GM12891 (cell line): ENCODE measurements around the gene CHI3L1.

ENCODE experiments used
- DNase-seq: peaks from one replicate; pipeline ENCODE4 v3.0.0; 2011; ENCODE audit warnings: low spot score; ENCODE audit not compliant: insufficient read length
- FAIRE-seq: peaks from 2 replicates; lab custom pipeline; 2011; peaks lifted over from hg19 to GRCh38; lab: Jason Lieb, UNC
- PAX5 ChIP-seq: IDR thresholded peaks from 2 replicates; pipeline ENCODE4 v1.6.1; 2011; ENCODE audit warnings: low read length, moderate library complexity, mild to moderate bottlenecking; ENCODE audit not compliant: insufficient read depth, severe bottlenecking
- POLR2A ChIP-seq: IDR thresholded peaks from 2 replicates; pipeline ENCODE4 v1.6.1; 2011; ENCODE audit warnings: low read depth, low read length, control low read depth
- POLR2AphosphoS5 ChIP-seq: IDR thresholded peaks from 2 replicates; pipeline ENCODE4 v1.6.1; 2011; ENCODE audit warnings: low read depth, low read length, control low read depth
- POU2F2 ChIP-seq: IDR thresholded peaks from 2 replicates; pipeline ENCODE4 v1.6.1; 2011; ENCODE audit warnings: low read depth, mild to moderate bottlenecking, control low read depth, low read length, moderate library complexity
- SPI1 ChIP-seq: IDR thresholded peaks from 2 replicates; pipeline ENCODE4 v1.6.1; 2011; ENCODE audit warnings: low read depth, low read length, control low read depth
- TAF1 ChIP-seq: IDR thresholded peaks from 2 replicates; pipeline ENCODE4 v1.6.1; 2011; ENCODE audit warnings: low read depth, low read length, control low read depth

CHI3L1 gene

DNA sequence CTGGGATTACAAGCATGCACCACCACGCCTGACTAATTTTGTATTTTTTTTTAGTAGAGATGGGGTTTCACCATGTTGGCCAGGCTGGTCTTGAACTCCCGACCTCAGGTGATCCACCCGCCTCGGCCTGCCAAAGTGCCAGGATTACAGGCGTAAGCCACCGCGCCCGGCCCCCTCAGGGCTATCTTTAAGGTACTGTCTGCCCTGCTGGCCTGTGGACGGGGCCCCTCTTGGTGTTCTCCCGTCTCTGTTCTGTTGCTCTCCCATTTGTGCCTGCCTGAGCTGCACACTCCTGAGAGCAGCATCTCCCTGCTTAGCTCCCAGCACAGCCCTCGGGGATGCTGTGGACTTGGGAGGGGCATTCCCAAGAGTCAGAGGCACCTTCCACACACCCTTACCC lies 24.8 kb downstream of the CHI3L1 start:
- TF ChIP-seq TAF1 = no peak
- TF ChIP-seq POU2F2 = no peak
- no peak for TF ChIP-seq SPI1
- TF ChIP-seq POLR2AphosphoS5 = no peak
- no peak for TF ChIP-seq POLR2A
- no peak for TF ChIP-seq PAX5
- FAIRE-seq (no peak), DNase-seq (no peak)

GRCh38 chr1:203161175-203161574 lies 25.3 kb downstream of the CHI3L1 start:
- DNase-seq (no peak), FAIRE-seq (no peak)
- TF ChIP-seq POU2F2 (no peak), POLR2A (no peak), PAX5 (no peak)

- FAIRE-seq = no peak
- TF ChIP-seq TAF1 (no peak), PAX5 (no peak), POU2F2 (no peak), POLR2A (no peak), SPI1 (no peak), POLR2AphosphoS5 (no peak)
- DNase-seq = no peak
Measured at GRCh38 chr1:203159844-203160243, 26.7 kb downstream of the CHI3L1 start.

DNA sequence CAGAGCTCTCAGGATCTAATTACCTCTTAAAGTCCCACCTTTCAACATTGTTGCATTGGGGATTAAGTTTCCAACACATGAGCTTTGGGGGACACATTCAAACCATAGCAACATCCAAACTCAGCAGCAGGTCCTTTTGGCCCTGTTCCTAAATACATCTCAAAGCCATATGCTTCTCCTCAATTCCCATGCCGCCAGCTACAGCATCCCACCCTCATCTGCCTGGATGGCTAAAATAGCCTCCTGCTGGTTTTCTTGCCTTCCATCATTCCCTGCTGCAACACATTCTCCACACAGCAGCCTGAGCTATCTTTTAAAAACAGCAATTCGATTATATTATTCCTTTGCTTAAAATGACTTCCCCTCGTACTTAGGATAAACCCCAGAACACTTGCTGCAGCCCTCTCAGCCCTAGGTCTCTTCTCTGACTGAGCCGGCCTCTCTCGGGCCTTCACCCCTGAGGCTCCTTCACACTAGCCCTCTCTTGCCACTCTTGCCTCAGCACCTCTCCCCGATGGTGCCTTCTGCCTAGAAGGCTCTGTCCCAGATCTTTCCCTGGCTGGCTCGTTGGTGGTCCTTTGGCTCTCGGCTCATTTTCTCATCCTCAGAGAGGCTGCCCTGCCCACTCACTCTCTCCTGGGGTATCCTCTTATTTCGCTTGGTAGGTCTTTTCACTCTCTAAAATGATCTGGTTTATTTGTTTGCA lies 27.4 kb downstream of the CHI3L1 start:
- FAIRE-seq = no peak
- TF ChIP-seq POU2F2 (no peak), POLR2AphosphoS5 (no peak)
- no peak for DNase-seq

- FAIRE-seq (no peak), DNase-seq (no peak)
- TF ChIP-seq TAF1 (no peak), SPI1 (no peak), PAX5 (no peak)
Measured at GRCh38 chr1:203158423-203158822, 28.1 kb downstream of the CHI3L1 start.

GRCh38 chr1:203156280-203156679 lies 30.2 kb downstream of the CHI3L1 start:
- DNase-seq = no peak
- TF ChIP-seq SPI1 (no peak), POLR2AphosphoS5 (no peak), POLR2A (no peak), PAX5 (no peak), POU2F2 (no peak), TAF1 (no peak)

GRCh38 chr1:203153989-203154821 lies 32.3 kb downstream of the CHI3L1 start:
- DNase-seq = no peak
- FAIRE-seq = no peak
- TF ChIP-seq POLR2A (no peak), SPI1 (no peak), POLR2AphosphoS5 (no peak), TAF1 (no peak), PAX5 (no peak), POU2F2 (no peak)

More at GRCh38 chr1:203156280-203156679, 30.2 kb downstream of the CHI3L1 start:
- no peak for FAIRE-seq

DNA sequence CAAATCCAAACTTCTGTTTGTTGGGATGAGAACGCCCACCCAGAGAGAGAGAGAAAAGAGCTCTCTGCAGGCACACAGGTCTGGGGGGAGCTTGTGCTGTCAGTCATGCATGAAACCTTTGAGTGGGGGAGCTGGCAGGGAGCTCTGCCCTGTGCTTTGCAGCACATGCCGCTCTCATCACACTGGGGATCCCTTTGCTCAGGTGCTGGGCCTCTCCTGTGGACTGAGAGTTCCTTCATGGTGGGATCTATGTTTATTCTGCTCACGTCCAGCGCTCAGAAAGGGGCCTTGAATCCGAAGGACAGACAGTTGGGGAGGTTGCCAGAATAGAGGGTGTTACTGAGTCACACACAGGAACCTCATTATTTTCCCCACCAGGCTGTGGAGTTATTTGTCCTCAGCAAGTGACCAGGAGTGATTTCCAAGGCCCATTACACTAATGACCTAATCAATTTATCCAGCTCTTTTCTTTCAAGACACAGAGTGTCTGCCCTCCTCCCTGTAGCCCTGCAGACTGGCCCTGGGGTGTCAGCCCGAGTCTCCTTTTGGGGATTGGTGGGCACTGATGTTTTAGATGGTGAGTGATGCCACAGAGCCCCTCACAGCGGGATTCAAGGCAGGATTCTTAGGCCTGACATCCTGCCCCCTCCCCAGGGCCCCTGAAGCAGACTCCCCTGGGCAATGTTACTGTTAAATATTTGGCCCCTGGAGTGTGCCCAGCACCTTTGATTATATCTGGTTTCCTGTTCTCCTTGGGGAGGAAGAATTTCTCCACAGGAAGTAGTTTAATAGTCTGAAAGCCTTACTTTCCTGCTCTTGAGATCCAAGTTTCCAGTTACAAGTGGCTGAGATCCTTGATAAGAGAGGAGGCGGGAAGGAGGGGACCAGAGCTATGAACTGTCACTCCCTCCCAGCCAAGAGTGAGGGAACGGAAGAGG lies 33.2 kb downstream of the CHI3L1 start:
- TF ChIP-seq PAX5 (no peak), POLR2AphosphoS5 (no peak), POLR2A (no peak), POU2F2 (no peak), TAF1 (no peak), SPI1 (no peak)
- no peak for DNase-seq
- no peak for FAIRE-seq

DNA sequence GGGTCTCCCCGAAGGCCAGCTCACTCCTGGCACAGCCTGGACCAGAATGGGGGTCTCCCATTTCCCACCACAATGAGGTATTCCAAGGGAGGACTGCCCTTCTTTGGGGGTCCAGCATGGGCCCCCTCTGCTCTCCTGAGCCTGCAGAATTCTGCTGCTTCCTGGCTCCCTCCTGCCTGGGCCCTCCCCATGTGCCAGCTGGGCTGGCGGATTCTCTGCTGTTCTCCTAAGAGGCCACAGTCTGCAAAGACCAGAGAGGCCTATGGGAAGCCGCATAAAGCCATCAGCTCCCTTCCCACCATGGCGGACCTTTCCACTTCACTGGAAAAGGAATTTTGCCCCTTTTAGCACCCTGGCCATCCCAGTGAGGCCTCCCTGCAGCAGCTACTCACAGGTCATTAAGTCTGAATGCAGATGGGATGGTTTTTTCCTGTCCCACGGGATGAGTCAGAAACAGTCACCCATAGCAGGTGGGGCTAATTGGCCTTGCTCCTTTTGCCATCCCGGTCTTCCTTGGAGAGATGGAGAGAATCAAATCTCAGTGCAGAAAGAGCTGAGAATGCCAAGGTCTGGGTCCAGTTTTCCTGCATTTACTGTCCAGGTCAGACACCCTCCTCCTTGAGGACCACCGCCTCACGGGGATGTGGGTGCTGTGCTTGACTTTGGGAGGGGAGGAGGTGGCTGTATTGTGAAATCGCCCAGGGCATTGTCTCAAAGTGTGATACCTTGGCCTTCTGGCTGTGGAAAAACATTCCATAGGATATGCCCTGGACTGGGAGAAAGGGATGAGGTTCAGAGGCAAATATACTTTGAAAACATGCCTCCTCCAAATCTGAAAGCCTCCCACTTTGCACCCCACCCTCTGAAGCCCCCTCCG lies 34.1 kb downstream of the CHI3L1 start:
- no peak for FAIRE-seq
- no peak for DNase-seq

More for the DNA sequence above, 34.1 kb downstream of the CHI3L1 start:
- no peak for TF ChIP-seq SPI1
- TF ChIP-seq POLR2A = no peak
- no peak for TF ChIP-seq TAF1
- no peak for TF ChIP-seq POLR2AphosphoS5
- TF ChIP-seq POU2F2 = no peak
- no peak for TF ChIP-seq PAX5
